A172 (cell line): ENCODE results near the gene KRT26. TPM values are rescaled to one million over a fixed set of nuclear protein-coding genes. Genes with fewer than 3 reads are reported as not detected.
"Not testable (repeated sequence)": the region's sequence is repeated elsewhere in the genome, so short reads cannot be mapped to it uniquely, and the experiment has no call there.

Experiments
- DNase-seq: peaks from one replicate; pipeline ENCODE4 v3.0.0-alpha.2; 2015; ENCODE audit warnings: low spot score
- total RNA-seq: library from RNA; depleted of rRNA; stranded (reverse); fragments of >200 nt; shearing (Covaris generic); gene quantifications from 2 replicates; pipeline ENCODE4 v1.2.3, GENCODE V29; 2014; rRNA removed

Gene KRT26, protein sequence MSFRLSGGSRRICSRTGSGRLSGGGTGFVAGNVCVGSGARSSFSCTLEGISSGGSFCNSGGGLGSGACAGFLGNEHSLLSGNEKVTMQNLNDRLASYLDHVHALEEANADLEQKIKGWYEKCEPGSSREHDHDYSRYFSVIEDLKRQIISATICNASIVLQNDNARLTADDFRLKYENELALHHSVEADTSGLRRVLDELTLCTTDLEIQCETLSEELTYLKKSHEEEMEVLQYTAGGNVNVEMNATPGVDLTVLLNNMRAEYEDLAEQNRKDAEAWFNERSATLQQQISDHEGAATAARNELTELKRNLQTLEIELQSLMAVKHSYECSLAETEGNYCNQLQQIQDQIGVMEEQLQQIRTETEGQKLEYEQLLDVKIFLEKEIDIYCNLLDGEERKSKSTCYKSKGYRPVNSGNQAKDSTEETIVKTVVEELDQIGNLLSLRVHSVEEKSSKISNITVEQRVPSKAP
- not detected in 2 replicates for total RNA-seq

DNA sequence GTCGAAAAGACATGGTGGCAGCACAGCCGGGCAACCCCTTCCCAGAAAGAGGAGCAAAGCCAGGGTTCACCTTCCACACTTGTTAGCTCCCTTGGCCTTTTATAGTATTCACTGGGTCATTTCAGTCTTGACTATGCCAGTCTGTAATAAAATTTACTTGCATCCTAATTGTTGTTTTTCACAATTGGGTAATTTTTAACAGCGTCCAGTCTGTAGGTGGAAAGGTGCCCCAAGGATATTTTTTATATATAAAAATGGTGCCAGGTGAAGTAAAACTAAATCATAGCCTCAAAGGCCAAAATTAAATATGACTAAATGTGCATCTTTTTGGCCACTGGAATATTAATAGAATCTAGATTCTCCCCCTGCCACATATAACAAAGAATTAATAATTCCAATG lies at the start of gene KRT26:
KRT26 (minus strand) TSS at position 101 of the 400 bp plus-strand sequence; CDS start at position 13, 88 bp downstream.
- no peak for DNase-seq

DNA sequence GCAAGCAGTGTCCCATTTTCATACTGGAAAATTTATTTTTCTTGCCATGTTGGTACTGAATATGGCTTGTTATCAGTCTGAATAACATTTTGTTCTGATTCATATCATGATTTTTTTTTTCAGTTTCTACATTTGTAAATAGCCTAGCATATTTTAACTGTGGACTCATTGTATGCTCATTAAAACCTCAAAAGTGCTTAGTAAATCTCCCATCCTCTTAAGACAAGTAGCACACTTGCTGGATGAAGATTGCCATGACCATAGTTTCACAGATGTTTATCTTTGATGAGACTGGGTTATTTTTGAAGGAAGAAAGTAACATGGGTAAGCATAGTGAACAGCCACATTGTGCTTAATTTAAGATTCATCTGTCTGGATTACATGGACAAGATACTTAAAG lies 49.5 kb upstream of the KRT26 start:
- DNase-seq: no peak

DNA sequence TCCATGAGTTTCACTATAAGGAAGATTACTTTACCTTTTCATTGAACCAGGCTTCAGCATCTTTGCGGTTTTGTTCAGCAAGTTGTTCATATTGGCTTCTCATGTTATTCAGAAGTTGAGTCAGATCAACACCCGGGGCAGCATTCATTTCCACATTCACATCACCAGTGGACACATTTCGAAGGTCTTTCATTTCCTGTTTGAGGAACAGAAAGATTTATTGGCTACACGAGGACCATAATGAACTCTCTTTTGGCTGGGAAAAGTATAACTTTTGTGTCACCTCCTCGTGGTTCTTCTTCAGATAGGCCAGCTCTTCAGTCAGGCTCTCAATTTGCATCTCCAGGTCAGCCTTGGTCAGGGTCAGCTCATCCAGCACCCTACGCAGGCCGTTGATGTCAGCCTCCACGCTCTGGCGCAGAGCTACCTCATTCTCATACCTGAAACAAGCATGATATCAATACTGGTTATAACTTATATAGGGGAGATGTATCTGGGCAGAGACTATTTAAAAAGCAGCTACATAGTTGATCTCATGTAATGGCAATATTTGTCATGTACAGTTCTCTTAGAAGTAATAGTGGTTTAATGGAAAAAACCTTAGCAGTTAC lies 48.3 kb upstream of the KRT26 start:
- DNase-seq: no peak

DNA sequence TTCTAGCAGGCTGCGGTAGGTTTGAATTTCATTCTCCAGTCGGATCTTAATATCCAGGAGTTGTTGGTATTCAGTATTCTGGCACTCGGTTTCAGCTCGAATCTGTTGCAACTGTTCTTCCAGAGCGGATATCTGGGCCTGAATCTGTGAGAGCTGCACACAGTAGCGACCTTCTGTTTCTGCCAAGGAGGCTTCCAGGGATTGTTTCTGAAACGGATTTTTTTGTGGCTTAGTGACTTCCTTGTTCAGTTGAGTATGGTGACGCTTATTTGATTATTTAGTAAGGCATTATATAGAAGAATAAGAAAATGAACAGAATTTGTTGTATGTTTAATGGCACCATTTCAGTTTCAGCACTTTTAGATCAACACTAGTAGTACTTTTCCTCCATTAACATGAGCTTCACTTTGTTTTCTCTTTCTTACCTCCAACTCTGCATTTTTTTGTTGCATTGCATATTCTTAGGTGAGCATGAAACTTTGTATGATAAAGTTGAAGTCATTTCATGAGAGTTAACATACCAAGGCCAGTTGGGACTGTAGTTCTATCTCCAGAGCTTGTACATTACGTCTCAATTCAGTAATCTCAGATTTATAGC lies 47.6 kb upstream of the KRT26 start:
- DNase-seq: peak; percentile 32

DNA sequence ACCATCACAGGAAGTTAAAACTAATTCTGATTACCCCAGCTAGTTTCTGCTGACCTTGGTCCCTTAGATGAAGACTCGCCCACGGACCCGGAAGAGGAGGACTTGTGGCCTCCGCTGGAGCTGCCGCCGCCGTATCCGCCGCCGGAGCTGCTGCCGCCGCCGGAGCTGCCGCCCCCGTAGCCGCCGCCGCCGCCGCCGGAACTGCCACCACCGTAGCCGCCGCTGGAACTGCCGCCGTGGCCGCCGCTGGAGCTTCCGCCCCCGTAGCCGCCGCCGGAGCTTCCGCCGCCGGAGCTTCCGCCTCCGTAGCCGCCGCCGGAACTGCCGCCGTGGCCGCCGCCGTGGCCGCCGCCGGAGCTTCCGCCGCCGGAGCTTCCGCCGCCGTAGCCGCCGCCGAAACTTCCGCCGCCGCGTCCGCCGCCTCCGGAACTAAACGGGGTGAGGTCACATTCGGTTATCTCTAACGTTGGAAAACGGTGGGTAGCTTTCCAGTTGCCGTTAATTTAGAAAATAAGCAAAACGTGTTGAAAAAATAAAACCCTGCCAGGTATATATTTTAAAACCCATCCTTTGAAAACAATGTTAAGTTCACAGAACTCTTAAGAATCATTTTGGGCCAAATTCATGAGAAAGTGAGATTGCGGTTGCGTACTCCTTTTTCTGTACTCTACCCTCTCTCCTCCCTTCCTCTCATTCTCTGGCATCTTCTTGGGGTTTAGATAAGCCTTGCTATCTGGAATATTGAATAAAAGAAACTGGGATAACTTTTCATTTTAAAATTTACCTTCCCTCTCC lies 46.9 kb upstream of the KRT26 start:
- peak; percentile 57 for DNase-seq

DNA sequence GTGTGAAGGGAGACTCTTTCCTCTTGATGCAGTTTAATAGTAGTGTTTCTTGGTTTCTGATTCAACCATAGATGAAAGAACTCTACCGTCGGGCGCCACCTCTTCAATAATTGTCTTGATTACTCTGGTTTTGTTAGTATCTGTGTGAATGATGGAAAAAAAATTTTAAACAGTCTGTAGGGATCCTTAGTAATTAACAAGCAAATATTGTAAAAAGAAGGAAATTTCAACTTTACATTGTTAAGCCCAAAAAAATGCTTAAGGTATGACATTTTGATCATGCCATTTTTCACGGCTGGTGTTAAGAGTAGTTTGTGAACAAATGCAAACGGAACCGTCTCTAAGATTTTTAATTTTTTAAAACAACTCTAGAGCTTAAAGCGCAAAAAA lies 46.3 kb upstream of the KRT26 start:
- no peak for DNase-seq

DNA sequence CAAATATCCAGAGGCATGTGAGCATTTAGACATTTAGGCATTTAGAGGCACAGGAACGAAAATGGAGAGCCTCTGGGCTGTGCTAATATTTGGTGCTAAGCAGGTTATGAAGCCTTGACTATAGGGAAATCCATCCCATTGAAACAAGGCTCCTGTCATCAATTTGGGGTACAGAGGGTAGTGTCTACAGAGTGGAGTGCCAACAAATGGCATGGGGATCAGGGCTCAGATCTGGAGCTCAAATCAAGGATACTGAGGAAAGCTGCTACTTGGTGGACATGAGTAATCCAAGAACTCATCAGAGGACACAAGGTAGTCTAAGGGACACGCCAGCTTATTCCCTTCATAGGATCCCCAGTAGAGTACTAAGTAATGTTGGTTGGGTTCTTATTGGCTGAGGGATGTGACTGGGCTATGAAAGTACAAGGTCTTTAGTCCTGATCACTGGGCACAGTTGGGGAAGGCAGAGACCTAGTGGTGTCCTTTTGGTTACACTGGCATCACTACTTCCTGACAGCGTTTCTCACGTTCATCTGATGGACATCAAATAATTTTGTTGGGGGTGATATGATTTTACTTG lies 45.2 kb upstream of the KRT26 start:
- DNase-seq: no peak

DNA sequence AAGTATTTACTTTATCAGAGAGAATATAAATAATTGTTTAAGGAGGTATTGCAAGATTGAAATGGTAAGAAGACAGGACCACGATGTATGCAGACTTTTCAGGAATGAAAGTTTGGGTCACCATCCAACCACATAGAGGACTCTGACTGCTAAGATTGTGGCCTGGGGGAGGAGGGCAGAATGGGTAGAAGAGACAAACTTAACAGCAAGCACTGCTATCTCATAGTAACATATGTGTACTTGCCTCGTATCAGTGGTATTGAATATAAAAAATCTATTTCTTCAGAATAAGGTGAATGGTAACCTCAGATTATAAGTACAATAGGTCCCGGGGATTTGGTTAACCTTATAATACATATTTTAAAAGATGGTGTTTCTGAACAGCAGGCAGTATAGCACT lies 44.6 kb upstream of the KRT26 start:
- DNase-seq: no peak

DNA sequence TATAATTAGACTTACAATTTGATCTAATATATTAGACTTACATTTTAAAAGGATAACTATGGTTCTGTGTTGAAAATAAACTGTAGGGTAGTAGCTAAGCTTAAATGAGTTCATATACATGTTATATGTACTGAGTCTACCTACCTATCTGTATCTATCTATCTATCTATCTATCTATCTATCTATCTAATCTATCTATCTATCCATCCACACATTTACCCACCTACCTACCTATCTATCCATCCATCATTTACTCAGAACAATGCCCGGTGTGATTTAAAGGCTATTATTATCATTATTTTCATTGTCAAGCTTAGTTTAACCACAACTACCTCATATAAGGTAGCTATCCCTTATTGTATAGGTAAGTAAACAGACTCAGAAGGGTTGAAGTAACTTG lies 43.4 kb upstream of the KRT26 start:
- DNase-seq: no peak

DNA sequence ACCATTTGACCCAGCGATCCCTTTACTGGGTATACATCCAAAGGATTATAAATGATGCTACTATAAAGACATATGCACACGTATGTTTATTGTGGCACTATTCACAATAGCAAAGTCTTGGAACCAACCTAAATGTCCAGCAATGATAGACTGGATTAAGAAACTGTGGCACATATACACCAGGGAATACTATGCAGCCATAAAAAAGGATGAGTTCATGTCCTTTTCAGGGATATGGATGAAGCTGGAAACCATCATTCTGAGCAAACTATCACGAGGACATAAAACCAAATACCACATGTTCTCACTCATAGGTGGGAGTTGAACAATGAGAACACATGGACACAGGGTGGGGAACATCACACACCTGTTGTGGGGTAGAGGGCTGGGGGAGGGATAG lies 42.7 kb upstream of the KRT26 start:
- not testable (repeated sequence) for DNase-seq

DNA sequence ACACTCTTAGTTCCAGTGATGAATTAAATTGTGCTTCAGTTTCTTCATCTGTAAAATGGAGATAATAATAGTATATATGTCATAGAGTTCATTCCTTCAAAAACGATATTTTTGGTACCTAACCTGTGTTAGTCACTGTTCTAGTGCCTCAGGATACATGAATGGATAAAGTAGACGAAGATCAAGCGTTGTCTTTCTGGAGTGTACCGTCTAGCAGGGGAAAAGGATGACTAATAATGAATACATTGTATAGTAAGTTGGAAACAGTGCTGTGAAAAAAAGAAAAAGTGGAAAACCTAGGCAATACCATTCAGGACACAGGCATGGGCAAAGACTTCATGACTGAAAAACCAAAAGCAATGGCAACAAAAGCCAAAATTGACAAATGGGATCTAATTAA lies 41.8 kb upstream of the KRT26 start:
- peak; percentile 20 for DNase-seq

DNA sequence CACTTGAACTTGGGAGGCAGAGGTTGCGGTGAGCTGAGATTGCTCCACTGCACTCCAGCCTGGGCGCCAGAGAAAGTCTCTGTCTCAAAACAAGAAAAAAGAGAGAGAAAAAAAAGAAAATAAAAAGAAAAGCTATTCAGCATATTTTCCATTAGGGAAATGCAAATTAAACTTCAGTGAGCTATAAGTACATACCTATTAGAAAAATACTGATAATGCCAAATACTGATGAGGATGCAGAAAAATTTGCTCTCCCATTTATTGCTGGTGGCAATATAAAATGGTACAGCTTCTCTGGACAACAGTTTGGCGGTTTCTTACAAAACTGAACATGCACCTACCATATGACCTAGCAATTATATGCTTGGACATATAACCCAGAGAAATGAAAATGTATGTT lies 40.6 kb upstream of the KRT26 start:
- DNase-seq: no peak

DNA sequence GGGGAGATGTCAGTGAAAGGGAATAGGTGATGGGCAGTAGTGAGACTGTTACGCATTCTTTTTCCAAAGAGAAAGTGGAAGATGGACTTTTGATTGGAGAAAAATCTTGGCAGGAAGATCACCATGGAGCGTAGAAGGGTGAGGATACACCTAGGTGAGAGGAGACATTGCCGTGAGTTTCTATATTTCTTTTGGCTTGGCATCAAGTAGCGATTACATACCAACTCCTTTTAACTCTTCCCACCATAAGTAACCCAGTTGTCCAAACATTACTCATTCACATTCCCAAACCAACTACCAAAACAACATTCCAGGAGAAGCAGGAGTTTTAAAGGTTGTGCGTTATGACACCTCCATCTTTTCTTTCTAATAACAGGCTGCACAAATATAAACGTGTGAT lies 38.5 kb upstream of the KRT26 start:
- peak; percentile 67 for DNase-seq

DNA sequence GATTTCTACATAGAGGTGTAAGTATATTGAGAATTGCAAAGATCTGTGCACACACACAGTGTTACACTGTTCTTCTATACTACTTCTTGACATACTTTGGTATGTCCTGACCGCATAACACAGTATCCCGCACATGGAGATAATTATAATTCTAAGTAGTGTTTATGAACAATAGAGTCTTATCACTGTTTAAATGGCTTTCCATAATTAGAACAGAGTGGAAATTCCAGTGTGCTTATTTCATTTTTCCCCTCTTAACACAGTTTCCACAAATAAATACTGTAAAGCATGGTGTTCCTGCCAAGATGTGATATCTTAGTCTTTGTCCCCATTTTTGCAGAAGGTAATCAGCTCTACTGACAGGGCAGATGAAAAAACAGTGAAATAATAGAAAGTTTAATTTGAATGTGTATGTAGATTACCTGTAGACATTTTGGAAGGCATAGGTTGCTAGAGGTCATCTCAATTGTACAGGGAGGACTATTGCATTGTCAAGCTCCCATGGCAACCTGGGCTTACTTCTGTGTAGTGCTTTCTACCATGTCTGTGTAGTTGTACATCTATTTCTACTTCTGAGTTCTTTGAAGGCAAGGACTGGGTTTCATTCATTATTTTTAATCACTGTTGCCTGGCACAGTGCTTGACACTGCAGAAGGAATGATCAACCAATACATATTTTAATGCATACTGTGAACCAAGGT lies 37.9 kb upstream of the KRT26 start:
- no peak for DNase-seq

DNA sequence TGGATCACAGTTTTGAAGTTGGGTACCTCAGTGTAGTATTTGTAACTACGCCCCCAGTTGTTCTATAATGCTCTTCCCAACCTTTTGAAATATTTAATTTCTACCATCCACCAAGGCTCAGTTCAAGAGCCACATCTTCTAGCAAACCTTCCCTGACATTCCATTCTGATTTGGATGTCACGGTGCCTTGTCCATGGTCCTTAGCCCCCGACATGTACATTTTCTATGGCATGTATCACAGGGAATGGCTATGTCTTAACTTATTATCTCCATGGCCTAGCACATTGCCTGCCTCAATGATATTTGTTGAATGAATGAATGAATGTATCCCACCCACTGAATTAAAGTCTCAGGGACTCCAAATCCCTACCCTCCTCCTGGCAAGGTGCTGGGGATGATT lies 34.1 kb upstream of the KRT26 start:
- no peak for DNase-seq

DNA sequence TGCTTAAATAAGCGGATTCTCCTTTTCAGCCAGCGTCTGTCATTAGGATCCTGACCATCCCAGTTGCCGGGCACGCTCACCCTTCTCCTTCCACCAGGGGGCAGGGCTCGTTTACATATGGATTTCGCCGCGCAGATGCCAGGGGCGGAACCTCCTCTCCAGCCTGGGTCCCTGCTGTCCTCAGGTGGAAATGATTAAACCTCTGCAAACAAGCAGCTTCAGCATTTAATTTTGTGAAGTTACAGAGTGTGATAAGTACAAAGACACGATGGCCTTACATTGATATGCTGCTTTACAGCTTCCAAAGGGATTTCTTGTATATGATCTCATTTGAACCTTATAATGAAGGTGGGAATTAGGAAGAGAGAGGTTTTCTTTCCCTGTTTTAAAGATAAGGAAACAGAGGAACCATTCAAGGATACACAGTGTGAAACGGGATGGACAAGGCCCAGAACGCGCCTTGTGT lies 31.6 kb upstream of the KRT26 start:
- DNase-seq: peak; percentile 65

DNA sequence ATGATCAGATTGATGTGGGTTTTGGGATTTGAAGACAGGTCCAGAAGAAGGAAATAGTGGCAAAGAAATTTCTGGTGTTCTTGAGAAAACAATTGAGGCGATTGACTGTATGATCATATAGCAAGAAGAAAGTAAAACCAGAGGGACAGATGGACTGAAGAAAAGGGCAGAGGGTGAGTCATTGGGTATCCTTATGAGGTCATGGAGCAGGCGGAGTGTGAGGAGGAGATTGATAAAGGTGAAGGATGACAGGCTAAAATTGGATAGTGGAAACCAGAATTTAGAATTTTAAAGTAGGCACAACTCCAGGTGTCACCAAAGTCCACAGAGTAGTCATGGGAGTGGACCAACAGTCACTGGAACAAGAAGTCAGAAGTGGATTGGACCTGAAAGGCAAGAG lies 29.2 kb upstream of the KRT26 start:
- DNase-seq: no peak

DNA sequence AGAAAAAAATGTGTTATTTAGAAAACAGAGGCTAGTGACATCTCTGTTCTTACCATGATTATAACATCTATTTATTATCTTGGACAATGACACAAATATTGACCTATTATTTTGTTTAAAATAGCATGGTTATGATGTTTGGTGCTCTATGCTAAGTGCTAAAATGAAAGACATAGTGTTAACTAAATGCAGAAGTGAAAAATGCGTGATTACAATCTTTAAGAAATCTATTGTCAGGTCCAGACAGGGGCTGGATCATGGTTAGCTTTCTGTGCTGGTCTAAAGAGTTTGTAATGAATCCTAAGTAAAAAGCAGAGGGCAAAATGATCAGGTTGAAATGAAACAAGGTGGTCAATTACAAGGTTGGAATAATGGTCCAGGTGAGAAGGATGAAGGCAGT lies 28.4 kb upstream of the KRT26 start:
- no peak for DNase-seq

DNA sequence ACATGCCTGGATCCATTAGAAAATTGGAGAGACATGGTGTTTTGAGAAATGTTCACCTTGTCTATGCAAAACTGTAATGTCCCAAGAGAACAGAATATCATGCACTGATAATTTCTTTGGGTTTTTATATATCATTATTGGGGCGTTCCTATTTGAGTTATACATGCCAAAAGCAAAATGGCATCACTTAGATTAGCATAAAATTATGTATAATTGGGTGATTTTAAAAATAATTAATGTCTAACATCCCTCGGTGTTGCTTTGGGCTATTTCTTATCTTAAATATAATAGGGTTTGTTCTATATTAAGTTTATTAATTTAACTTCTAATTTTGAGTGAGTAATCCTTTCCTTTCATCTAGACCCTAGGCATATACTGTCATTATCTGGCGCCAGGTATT lies 27.9 kb upstream of the KRT26 start, which contains the start of gene KRT28:
KRT28 (minus strand) TSS at position 101 of the 400 bp plus-strand sequence; CDS start at position 35, 66 bp downstream.
- DNase-seq: no peak

DNA sequence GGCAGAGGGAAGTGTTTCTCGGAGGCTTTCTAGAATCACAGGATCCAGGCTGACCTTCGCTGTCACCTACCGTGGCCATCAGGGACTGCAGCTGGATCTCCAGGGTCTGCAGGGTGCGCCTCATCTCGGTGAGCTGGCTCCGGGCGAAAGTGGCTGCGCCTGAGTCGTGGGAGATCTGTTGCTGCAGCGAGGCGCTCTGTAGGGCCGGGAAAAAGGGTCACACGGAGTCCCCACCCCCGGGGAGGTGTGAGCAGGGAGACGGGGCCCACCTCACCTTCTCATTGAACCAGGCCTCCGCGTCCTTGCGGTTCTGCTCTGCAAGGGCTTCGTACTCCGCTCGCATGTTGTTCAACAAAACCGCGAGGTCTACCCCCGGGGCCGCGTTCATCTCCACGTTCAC lies 24.8 kb upstream of the KRT26 start:
- DNase-seq: no peak
